ENCODE results near the gene LOXL3.
A peak's percentile ranks its signal among the peaks of the same experiment; 100 is the strongest.

Gene LOXL3

GRCh38 chr2:74553892-74554819, at the start of gene LOXL3, which contains the start of gene DOK1:
Gene LOXL3, minus strand, starts transcription at chr2:74553942. Its CDS starts 1,308 bp downstream, at chr2:74552634.
Gene DOK1, plus strand, starts transcription at chr2:74554720. Its CDS starts 35 bp downstream, at chr2:74554755.
- no peak for TF ChIP-seq CTCF (IDR thresholded peaks at IDR 0.05; ENCODE audit: low read depth, low read length, missing control alignments)
- no peak for DNase-seq (ENCODE audit: extremely low read depth, low read depth)
- peak within 1 kb of the TSS; percentile 73 for H3K4me3 ChIP-seq (replicated peaks; ENCODE audit: low read depth, low read length)

- TF ChIP-seq CTCF (IDR thresholded peaks at IDR 0.05; ENCODE audit: low read depth, low read length, missing control alignments), result no peak
- no peak overlapping the region for H3K4me3 ChIP-seq (replicated peaks; ENCODE audit: low read depth, low read length)
- peak; percentile 31 for DNase-seq (ENCODE audit: extremely low read depth, low read depth)
These were observed 49.0 kb upstream of the LOXL3 start for GRCh38 chr2:74602586-74603281.

GRCh38 chr2:74599676-74600075, 45.9 kb upstream of the LOXL3 start:
- TF ChIP-seq CTCF (IDR thresholded peaks at IDR 0.05; ENCODE audit: low read depth, low read length, missing control alignments), result no peak
- no peak for DNase-seq (ENCODE audit: extremely low read depth, low read depth)
- H3K4me3 ChIP-seq (replicated peaks; ENCODE audit: low read depth, low read length), result no peak overlapping the region

- no peak for TF ChIP-seq CTCF (IDR thresholded peaks at IDR 0.05; ENCODE audit: low read depth, low read length, missing control alignments)
- DNase-seq (ENCODE audit: extremely low read depth, low read depth), result peak; percentile 81
These were observed 43.7 kb upstream of the LOXL3 start for GRCh38 chr2:74597410-74597809.

GRCh38 chr2:74596584-74596983, 42.8 kb upstream of the LOXL3 start:
- DNase-seq (ENCODE audit: extremely low read depth, low read depth), result no peak
- TF ChIP-seq CTCF (IDR thresholded peaks at IDR 0.05; ENCODE audit: low read depth, low read length, missing control alignments), result no peak
- no peak overlapping the region for H3K4me3 ChIP-seq (replicated peaks; ENCODE audit: low read depth, low read length)

More at GRCh38 chr2:74597410-74597809, 43.7 kb upstream of the LOXL3 start:
- no peak overlapping the region for H3K4me3 ChIP-seq (replicated peaks; ENCODE audit: low read depth, low read length)

GRCh38 chr2:74593826-74594772, 40.4 kb upstream of the LOXL3 start:
- H3K4me3 ChIP-seq (replicated peaks; ENCODE audit: low read depth, low read length), result no peak overlapping the region
- DNase-seq (ENCODE audit: extremely low read depth, low read depth), result no peak
- no peak for TF ChIP-seq CTCF (IDR thresholded peaks at IDR 0.05; ENCODE audit: low read depth, low read length, missing control alignments)

Measured in HFF-Myc (cell line).